Stimulated activated CD8-positive, alpha-beta memory T cell treated with anti-CD3 and anti-CD28 coated beads, Interleukin-7, amount 100 ng/mL, for 4 hours (primary cell): Measurements from ENCODE around the gene SAMD3.
"Not testable (repeated sequence)": the region's sequence is repeated elsewhere in the genome, so short reads cannot be mapped to it uniquely, and the experiment has no call there.

Experiments
- DNase-seq, 2 donors: peaks; one replicate each; pipeline ENCODE4 v3.0.0-alpha.2; 2020; ENCODE audit warnings: low read depth in 2 of 2

The SAMD3 gene

GRCh38 chr6:130178692-130179091, 44.1 kb downstream of the SAMD3 start:
- no peak for DNase-seq

- DNase-seq, result no peak
Measured at GRCh38 chr6:130176378-130176777, 46.4 kb downstream of the SAMD3 start.

- DNase-seq, result not testable (repeated sequence)
Measured at GRCh38 chr6:130173377-130174004, 49.3 kb downstream of the SAMD3 start.

GRCh38 chr6:130170160-130170559, 52.6 kb downstream of the SAMD3 start:
- DNase-seq, result not testable (repeated sequence)

- DNase-seq, result no peak
Measured at GRCh38 chr6:130167655-130168054, 55.1 kb downstream of the SAMD3 start.

GRCh38 chr6:130164251-130164650, 58.5 kb downstream of the SAMD3 start:
- DNase-seq, result no peak

- DNase-seq, result no peak
Measured at GRCh38 chr6:130163266-130163665, 59.5 kb downstream of the SAMD3 start.

- no peak for DNase-seq
Measured at GRCh38 chr6:130162421-130162820, 60.3 kb downstream of the SAMD3 start.

- no peak for DNase-seq
Measured at GRCh38 chr6:130161683-130162404, 60.9 kb downstream of the SAMD3 start.

GRCh38 chr6:130159956-130160355, 62.8 kb downstream of the SAMD3 start:
- DNase-seq, result no peak

GRCh38 chr6:130158548-130158947, 64.2 kb downstream of the SAMD3 start:
- no peak for DNase-seq

GRCh38 chr6:130158056-130158455, 64.7 kb downstream of the SAMD3 start:
- DNase-seq, result no peak

GRCh38 chr6:130156908-130157307, 65.8 kb downstream of the SAMD3 start:
- DNase-seq, result no peak

GRCh38 chr6:130152908-130153510, 69.7 kb downstream of the SAMD3 start:
- DNase-seq, result no peak

- no peak for DNase-seq
Measured at GRCh38 chr6:130150906-130151305, 71.8 kb downstream of the SAMD3 start.

- DNase-seq, result not testable (repeated sequence)
Measured at GRCh38 chr6:130149016-130149415, 73.7 kb downstream of the SAMD3 start.

GRCh38 chr6:130148181-130148580, 74.6 kb downstream of the SAMD3 start:
- no peak for DNase-seq

GRCh38 chr6:130147111-130147510, 75.6 kb downstream of the SAMD3 start:
- no peak for DNase-seq

- DNase-seq, result no peak
Measured at GRCh38 chr6:130143709-130144108, 79.0 kb downstream of the SAMD3 start.

GRCh38 chr6:130140084-130140483, 82.7 kb downstream of the SAMD3 start:
- no peak for DNase-seq

GRCh38 chr6:130138909-130139242, 83.9 kb downstream of the SAMD3 start:
- DNase-seq, result no peak

- DNase-seq, result no peak
Measured at GRCh38 chr6:130138116-130138908, 84.4 kb downstream of the SAMD3 start.
